HG02870 (cell line): Measurements from ENCODE around the gene LTBP3.
A peak's percentile ranks its signal among the peaks of the same experiment; 100 is the strongest.

Source experiments
- ATAC-seq: cut with Tn5 transposase; IDR thresholded peaks from one replicate; pipeline ENCODE4 v1.9.1; 2021; ENCODE audit warnings: mild to moderate bottlenecking, moderate library complexity; ENCODE audit not compliant: unreplicated experiment

Gene LTBP3

DNA sequence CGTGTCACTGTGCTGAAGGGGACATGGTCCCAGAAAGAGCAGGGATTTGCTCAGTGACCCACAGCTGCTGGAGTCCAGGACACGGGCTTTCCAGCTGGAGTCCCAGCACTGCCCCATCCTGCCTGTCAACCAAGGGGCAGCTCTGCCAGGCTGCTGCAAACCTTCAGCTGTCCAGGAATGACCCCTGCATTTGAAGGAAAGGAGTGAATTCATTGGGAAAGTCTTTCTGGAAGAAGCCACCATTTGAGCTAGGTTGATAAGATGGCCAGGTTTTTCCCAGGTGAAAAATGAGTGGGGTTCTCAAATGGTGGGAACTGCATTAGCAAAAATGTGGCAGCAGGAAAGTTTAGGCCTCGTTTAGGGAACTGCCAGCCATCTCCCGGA, 28.1 kb upstream of the LTBP3 start:
- no peak for ATAC-seq

DNA sequence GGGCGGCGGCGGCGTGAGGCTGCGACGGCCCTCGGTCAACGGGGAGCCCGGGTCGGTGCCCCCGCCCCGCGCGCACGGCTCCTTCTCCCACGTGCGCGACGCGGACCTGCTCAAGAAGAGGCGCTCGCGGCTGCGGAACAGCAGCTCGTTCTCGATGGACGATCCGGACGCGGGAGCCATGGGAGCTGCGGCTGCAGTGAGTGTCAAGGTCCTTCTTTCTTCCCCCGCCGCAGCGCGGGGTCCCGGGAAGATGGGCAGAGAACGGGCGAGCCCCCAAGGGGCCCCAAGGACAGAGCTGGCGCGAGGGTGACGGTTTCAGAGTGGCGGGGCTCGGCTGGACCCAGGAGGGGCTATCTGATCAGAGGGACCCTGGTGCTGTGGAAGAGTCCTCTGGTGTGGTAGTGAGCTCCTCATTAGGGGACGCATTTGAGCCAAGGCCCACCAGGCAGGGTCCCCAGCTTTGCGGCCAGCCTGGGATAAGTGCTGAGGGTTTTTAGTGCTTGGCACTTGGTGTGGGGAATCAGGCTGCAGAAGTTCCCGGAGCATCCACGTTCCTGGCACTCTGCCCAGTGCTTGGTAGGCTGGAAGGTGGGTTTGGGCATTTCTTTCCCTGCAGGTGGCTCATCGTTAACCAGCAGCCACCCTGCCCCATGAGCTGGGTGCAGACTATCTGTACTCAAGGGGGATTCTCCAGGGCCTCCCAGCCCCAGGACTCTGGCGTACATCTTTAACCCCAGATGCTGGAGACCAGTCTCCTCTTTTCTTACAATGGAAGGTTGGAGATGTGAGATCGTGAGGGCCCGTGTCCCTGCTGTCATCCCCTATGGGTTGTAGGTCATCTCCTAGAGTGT, 27.5 kb upstream of the LTBP3 start:
- no peak for ATAC-seq

DNA sequence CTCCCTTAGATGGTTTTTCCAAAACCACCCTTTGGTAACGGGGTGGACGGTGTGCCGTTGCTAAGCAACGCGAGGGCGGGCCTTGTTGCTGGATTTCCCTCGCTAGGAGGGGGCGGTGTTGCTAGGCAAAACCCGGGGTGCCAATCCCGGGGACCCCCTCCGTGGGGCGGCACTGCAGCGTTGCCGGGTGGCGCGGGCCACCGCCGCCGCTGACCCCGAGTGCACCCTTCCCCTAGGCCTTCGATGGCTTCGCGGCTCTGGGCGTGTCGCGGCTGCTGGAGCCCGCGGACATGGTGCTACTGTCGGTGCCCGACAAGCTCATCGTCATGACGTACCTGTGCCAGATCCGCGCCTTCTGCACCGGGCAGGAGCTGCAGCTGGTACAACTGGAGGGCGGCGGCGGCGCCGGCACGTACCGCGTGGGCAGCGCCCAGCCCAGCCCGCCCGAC, 26.6 kb upstream of the LTBP3 start:
- ATAC-seq = no peak

DNA sequence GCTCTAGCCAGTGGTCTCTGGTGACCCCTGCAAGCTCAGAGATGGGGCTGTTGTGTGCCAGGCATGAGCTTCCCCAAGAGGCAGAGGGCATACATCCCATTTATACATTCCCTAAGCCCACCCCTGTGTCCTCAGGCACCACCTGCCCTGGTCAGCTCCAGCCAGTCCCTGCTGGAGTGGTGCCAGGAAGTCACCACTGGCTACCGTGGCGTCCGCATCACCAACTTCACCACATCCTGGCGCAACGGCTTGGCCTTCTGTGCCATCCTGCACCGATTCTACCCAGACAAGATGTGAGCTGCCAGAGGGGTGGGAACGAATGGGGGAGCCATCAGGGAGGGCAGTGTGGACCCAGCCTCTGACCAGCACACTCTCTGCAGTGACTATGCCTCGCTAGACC, 25.9 kb upstream of the LTBP3 start:
- no peak for ATAC-seq

DNA sequence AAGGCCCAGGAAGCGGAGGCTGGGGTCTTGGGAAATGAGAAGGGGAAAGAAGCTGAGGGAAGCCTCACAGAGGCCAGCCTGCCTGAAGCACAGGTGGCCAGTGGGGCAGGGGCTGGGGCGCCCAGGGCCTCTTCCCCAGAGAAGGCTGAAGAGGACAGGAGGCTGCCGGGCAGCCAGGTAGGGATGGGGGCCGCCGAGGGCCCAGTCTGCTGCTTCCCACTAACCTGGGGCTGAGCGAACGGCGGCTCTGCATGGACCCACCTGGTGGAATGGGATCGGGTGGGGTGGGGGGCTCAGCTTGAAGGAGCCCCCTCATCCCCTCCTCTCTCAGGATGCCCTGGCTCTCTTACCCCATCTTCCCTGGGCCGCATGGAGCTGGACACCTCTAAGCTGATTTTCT, 25.4 kb upstream of the LTBP3 start:
- no peak for ATAC-seq

DNA sequence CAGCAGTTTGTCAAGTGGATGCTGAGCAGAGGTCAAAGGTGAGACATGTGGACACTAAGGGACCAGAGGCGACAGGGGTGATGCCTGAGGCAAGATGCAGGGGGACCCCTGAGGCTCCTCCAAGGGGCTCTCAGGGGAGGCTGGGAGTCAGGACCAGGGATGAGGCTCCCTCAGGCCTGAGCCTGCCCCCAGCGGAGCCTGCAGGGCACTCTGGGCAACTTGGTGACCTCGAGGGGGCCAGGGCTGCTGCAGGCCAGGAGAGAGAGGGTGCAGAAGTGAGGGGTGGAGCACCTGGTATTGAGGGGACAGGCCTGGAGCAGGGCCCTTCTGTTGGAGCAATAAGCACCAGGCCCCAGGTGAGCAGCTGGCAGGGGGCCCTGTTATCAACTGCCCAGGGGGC, 23.8 kb upstream of the LTBP3 start:
- ATAC-seq = no peak

DNA sequence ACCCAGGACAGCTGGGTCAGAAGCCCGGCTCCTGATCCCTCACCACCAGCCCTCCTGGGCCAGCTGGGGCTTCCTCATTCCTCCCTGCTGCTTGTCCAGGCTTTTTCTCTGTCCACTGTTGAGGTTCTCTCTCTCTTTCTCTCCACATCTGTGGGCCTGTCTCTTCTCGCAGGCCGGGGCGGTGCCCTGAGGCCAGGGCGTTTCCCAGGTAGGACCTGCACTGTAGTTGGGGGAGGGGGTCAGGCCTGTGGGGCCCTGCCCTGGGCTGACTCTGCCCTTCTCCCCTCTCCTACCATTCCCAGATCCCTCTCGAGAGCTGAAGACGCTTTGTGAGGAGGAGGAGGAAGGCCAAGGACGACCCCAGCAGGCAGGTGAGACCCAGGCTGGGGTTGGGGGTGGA, 22.6 kb upstream of the LTBP3 start:
- no peak for ATAC-seq

DNA sequence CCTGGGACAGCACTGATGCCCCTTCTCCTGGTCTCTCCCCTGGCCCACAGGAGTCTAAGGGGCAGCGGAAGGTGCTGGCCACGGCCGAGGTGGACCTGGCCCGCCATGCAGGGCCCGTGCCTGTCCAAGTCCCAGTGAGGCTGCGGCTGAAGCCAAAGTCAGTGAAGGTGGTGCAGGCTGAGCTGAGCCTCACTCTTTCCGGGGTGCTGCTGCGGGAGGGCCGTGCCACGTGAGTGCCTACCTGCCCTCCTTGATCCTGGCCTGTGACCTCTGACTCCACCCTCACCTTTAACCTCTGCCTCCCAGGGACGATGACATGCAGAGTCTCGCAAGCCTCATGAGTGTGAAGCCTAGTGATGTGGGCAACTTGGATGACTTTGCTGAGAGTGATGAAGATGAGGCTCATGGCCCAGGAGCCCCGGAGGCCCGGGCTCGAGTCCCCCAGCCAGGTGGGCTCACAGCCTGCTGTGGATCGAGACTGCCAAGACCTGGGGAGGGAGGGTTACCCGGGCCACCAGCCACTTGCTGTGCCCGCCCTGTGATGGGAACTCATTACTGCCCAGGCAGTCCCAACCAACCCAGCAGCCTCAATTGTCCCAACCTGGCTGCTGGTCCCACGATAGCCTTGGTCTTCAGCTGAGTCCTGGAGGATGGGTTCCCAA, 22.0 kb upstream of the LTBP3 start:
- ATAC-seq = no peak

DNA sequence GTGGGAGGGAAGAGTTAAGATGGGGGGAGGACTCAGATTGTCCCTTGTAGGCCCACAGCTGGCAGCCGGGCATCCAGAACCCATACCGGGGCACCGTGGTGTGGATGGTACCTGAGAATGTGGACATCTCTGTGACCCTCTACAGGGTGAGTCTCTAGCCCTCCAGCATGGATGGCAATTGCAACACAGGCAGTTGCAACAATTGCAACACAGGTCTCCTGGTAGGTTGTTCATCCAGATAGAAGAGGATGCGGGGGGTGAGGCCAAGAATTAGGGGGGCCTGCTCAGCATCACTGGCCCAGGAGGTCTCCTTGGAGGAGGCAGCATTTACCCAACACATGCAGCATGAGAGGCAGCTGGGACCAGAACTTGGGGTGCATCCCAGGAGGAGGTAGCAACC, 21.1 kb upstream of the LTBP3 start:
- ATAC-seq = no peak

DNA sequence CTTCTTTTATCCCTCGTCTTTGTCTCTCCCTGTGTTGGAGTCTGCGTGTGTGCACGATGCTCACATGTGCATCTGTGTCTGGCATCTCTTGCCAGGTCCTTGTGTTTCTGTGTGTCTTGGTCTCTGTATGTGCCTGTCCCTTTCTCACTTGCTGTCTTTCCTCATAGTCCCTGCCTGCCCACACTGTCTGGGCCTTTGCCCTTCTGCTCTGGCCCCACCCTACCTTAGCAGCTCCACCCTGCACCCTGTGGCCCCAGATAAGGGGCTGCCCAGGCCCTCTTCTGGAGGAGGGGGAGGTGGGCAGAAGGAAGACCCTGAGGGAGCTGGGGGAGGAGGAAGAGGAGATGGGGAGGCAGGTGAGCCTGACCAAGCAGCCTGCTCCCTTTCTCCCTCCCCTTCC, 20.5 kb upstream of the LTBP3 start:
- ATAC-seq = no peak

DNA sequence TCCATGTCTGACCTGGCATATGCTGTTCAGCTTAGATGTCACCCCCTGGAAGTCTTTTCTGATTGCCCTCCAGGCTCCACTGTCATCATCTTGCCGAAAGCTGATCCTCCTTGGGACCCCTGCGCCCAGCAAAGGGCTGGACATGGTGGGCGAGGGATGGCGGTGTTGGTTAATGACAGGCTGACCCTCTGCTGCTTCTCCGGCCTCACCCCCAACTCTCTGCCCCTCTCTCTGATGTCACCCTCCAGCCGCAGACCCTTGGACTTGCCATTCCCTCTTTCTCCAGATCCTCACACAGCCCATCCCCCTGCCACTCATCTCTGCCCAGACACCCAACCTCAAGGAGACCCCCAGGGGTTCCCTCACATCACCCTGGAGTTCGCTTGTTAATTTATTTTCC, 20.0 kb upstream of the LTBP3 start:
- ATAC-seq = no peak

DNA sequence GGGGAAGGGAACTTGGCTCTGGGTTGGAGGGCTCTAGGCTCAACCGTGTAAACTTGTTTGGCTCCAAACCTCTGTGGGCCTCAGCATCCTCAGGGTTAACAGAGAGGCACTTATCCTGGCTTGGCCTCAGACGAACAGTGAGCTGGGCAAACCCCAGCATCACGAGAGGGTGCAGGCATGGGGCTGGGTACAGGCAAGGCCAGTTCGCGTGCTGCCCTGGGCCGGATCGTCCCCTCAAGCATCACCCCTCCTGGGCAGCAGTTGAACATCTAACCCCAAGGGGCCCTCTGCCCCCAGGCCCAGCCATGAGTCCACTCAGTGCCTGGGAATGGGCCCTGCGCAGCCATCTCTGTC, 19.6 kb upstream of the LTBP3 start:
- no peak for ATAC-seq

DNA sequence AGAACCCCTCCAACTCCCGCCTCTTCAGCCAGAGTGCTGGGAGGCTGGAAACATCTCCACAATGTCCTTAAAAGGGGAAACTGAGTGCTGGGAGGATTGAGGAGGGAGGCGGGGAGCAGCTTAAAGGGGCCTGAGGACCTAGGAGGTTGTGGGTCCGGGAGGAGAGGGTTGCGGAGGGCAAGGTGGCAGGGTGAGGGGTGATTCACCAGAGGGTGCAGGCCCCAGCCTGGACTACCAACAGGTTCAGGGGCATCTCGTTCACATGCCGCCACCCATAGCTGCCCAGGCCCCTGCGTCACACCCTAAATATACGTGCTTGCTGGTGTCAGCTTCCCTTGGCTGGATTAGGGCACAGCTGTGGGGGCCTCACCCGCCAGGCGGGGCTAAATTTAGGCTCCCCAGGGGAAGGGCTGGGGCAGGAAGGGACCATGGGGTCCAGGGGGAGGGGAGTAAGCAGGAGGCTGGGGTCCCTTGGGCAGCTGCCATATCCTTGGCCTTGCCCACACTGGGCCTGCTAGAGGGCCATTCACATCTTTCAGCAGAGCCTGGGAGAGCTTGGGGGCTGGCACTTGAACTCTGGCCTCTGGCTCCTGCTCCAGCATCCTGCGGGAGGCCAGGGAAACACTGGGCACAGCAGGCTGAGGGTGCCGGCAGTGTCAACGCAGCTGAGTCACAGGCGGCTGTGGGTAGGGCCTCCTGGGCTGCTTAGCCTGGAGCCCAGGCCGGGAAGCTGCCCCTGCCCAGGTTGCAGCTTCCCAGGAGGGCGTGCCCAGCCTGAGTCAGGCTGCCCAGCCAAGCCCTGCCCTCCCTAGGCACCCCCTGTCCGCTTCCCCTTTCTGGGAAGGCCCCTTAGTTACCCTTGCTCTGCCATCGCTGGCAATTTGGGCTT, 19.0 kb upstream of the LTBP3 start:
- no peak for ATAC-seq

DNA sequence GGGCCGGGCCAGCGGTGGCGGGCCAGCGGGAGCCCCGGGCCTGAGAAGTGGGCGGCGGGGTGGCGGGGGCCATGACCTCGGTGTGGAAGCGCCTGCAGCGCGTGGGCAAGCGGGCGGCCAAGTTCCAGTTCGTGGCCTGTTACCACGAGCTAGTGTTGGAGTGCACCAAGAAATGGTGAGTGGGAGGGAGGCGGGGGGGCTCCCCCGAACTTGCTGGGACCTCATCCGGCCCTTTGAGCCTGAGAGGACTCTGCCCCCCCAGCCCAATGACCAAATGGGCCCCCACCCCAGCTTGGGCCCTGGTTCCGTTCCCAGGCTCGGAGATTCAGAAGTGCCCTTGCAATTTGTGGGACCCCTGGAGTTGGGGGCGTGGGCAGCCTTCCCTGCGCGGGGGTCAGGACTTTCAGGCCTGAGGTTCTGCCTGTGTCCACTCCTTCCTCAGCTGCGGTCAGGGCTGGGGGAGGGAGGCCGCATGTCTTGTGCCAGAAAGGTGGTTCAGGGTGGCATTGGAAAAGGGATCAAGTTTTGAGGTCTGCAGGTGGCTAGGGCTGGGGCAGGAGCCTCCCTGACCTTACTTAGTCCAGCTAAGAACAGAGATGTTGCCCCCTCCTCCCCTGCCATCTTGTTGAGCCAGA, 18.2 kb upstream of the LTBP3 start:
- ATAC-seq = no peak

DNA sequence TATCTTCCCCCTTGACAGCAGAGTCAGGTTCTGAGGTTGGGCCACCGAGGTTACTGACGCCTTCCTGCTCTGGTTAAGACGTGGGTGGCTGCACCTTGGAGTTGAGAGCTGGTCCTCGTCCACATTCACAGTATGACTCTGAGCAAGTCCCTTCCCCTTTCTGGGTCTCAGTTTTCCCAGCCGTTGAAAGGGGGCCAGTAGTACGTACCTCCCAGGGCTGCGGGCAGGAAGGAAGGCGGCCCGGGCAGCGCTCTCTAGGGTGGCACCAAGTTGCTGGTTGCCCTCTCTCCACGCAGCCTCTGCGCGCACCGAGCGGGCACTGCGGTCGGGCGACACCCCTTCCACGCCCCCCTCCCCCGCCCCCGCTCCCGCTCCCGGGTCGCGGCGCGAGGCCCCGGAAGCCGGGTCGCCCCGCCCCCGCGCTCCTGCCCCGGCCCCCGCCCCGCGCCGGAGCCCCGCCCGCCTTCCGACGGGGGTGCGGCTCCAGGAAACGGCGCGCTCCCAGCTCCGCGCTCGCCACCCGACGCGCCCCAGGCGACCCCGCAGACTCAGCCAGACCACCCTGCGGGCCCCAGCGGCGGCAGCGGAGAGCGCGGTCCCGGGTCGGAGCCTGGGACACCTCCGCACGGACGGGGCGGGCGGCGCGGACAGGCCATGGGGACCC, 17.5 kb upstream of the LTBP3 start, which contains the start of gene EHBP1L1:
TSS of gene EHBP1L1 (plus strand) at position 486 of the 664 bp plus-strand sequence. CDS start 250 bp downstream, outside the sequence.
- ATAC-seq = peak; percentile 27

DNA sequence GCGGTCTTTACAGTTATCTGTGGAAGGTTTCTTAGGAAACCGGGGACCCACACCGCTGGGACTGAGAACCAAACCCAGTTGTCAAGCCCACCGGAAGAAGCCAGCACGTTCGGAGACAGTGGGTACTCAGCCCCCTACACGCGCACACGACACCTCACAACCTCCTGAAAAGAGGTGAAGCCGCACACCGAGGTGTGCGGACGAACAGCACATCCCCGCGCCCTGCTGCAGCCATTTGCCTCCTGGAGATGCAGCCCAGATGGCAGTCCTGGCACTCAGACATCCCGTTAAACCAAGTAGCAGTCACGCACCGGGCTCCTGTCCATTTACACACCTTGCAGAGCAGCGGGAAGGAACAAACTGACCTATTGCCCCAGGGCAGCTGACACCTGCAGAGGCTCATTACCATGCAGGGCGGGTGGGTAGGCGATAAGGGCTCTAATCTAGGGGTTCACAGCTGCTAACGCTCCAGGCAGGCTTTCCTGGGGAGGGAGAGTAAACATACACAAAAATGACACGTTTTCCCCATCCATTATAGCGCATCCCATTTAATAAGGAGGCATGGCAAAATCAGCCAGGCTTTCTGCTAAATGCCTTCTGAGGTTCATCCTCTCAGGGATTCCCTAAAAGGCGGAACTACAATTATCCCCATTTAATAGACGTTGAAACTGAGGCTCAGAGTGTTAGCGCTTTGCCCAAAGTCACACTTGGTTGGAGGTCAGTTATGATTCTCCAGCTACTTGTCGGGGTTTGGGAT, 16.8 kb upstream of the LTBP3 start:
- ATAC-seq = no peak

DNA sequence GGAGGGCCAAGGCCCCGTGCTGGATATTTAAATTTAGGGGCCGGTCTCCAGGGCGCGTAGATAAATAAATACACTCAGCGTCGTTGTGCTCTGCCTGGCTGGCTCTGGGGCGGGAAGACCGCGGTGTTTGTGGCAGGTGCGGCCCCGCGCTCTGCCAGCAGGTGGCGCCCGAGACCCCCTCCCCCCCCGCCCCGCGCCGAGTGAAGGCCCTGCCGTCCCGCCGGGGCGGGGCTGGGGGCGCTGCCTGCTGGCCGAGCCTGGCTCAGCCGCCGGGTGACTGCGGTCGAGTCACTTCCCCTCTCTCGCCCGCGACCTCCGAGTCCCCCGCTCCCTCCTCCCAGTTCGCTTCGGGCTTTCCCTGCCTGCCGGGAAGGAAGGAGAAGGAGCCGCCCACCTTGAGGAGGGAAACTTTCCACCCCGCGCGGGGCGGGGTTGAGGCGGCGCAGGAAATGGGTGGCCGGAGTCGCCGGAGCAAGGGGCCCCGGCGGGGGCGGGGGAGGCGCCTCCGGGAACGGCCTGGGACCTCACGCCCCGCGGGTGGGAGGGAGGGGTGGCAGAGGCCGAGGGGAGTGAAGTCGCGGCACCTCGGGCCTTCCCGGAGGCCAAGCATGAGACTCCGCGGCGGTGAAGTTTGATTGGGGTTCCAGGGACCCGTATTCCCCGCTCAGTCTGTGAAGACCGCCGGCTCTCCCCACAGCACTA, 16.1 kb upstream of the LTBP3 start:
- ATAC-seq = no peak

DNA sequence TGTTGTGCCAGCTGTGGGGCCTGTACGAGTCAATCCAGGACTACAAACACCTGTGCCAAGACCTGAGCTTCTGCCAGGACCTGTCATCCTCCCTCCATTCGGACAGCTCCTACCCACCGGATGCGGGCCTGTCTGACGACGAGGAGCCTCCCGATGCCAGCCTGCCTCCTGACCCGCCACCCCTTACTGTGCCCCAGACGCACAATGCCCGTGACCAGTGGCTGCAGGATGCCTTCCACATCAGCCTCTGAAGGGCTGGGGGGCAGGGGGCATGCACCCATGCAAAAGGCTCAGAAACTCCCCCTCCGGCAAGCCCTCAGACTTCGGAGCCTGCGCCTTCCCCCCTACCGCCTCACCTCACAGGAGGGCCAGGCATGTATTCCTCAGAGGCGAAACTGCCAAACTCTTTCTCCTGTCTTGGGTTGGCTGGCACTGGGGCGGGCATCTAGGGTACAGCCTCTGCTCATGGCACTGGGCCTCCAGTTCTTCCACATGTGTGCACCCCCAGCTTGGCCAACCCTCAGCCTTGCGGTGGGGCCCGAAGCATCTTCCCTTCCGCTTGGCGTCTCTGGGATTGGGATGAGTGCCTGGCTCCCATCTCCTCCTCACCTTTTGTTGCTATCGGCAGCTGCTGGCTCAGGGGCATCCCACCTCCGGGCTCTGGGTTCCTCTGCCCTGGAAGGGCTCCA, 15.4 kb upstream of the LTBP3 start:
- no peak for ATAC-seq
